SK-N-SH treated with all-trans-retinoic acid at 6 μM for 48 hours (cell line): Measurements from ENCODE around the gene CLDN5.

Experiments used
- ATAC-seq: fragments of 200-7000 bp; cut with Tn5 transposase; 3 replicates; pipeline ENCODE4 v1.9.1; 2020; ENCODE audit warnings: mild to moderate bottlenecking, moderate library complexity
- ARNTL ChIP-seq: fragments of 450-650 bp; formaldehyde crosslinking; IDR thresholded peaks from 2 replicates; pipeline ENCODE4 v1.5.0; 2020; ENCODE audit warnings: low read depth, mild to moderate bottlenecking, moderate library complexity, borderline replicate concordance
- BACH2 ChIP-seq: fragments of 250-450 bp; sonication (Bioruptor Pico); IDR thresholded peaks from 2 replicates; pipeline ENCODE4 v1.9.0; 2021; ENCODE audit warnings: mild to moderate bottlenecking, borderline replicate concordance
- CREB5 ChIP-seq: fragments of 250-450 bp; sonication (Bioruptor Pico); IDR thresholded peaks from 2 replicates; pipeline ENCODE4 v1.5.1; 2020; ENCODE audit warnings: low read depth, mild to moderate bottlenecking, moderate library complexity
- CSDC2 ChIP-seq: fragments of 250-450 bp; sonication (Bioruptor Pico); IDR thresholded peaks from 2 replicates; pipeline ENCODE4 v1.5.0; 2020; ENCODE audit warnings: mild to moderate bottlenecking, moderate library complexity
- CSRNP3 ChIP-seq: fragments of 250-450 bp; sonication (Bioruptor Pico); IDR thresholded peaks from 2 replicates; pipeline ENCODE4 v1.5.1; 2021; ENCODE audit warnings: mild to moderate bottlenecking, moderate library complexity
- GLIS3 ChIP-seq: fragments of 250-450 bp; sonication (Bioruptor Pico); IDR thresholded peaks from 2 replicates; pipeline ENCODE4 v1.5.0; 2020; ENCODE audit warnings: mild to moderate bottlenecking, moderate library complexity
- ISL1 ChIP-seq: fragments of 250-450 bp; sonication (Bioruptor Pico); IDR thresholded peaks from 2 replicates; pipeline ENCODE4 v2.1.2; 2022; ENCODE audit warnings: mild to moderate bottlenecking, moderate library complexity
- PATZ1 ChIP-seq: fragments of 250-450 bp; sonication (Bioruptor Pico); IDR thresholded peaks from 2 replicates; pipeline ENCODE4 v1.8.0; 2020; ENCODE audit warnings: mild to moderate bottlenecking, moderate library complexity, borderline replicate concordance
- PPARA ChIP-seq: fragments of 250-450 bp; sonication (Bioruptor Pico); IDR thresholded peaks from 2 replicates; pipeline ENCODE4 v1.5.0; 2020; ENCODE audit warnings: mild to moderate bottlenecking, borderline replicate concordance
- RARB ChIP-seq: fragments of 250-450 bp; sonication (Bioruptor Pico); IDR thresholded peaks from 2 replicates; pipeline ENCODE4 v1.8.0; 2021; ENCODE audit warnings: mild to moderate bottlenecking, moderate library complexity
- TCF4 ChIP-seq: fragments of 250-450 bp; sonication (Bioruptor Pico); IDR thresholded peaks from 2 replicates; pipeline ENCODE4 v1.8.0; 2021; ENCODE audit warnings: mild to moderate bottlenecking, moderate library complexity, borderline replicate concordance
- TOX ChIP-seq: fragments of 250-450 bp; sonication (Bioruptor Pico); IDR thresholded peaks from 2 replicates; pipeline ENCODE4 v1.8.0; 2021; ENCODE audit warnings: mild to moderate bottlenecking, moderate library complexity, borderline replicate concordance
- TSHZ2 ChIP-seq: fragments of 250-450 bp; sonication (Bioruptor Pico); IDR thresholded peaks from 2 replicates; pipeline ENCODE4 v1.5.0; 2020; ENCODE audit warnings: mild to moderate bottlenecking, moderate library complexity
- ZC3H10 ChIP-seq: fragments of 250-450 bp; sonication (Bioruptor Pico); IDR thresholded peaks from 2 replicates; pipeline ENCODE4 v1.5.1; 2021; ENCODE audit warnings: mild to moderate bottlenecking, moderate library complexity
- ZFP3 ChIP-seq: fragments of 250-450 bp; sonication (Bioruptor Pico); IDR thresholded peaks from 2 replicates; pipeline ENCODE4 v1.5.0; 2020; ENCODE audit warnings: mild to moderate bottlenecking, moderate library complexity
- ZFP30 ChIP-seq: fragments of 450-650 bp; formaldehyde crosslinking; IDR thresholded peaks from 2 replicates; pipeline ENCODE4 v1.5.0; 2022; ENCODE audit warnings: mild to moderate bottlenecking, moderate library complexity
- ZNF565 ChIP-seq: fragments of 450-650 bp; formaldehyde crosslinking; conservative IDR thresholded peaks from 2 replicates; pipeline ENCODE4 v1.5.0; 2020; ENCODE audit warnings: low read depth, mild to moderate bottlenecking, moderate library complexity
- ZNF70 ChIP-seq: fragments of 450-650 bp; formaldehyde crosslinking; IDR thresholded peaks from 2 replicates; pipeline ENCODE4 v1.5.0; 2020; ENCODE audit warnings: mild to moderate bottlenecking, moderate library complexity
- ZNF8 ChIP-seq: fragments of 450-650 bp; formaldehyde crosslinking; IDR thresholded peaks from 2 replicates; pipeline ENCODE4 v1.5.0; 2020; ENCODE audit warnings: mild to moderate bottlenecking, moderate library complexity

Gene CLDN5

GRCh38 chr22:19525116-19525660 lies 978 bp upstream of the CLDN5 start:
- ATAC-seq = no peak

DNA sequence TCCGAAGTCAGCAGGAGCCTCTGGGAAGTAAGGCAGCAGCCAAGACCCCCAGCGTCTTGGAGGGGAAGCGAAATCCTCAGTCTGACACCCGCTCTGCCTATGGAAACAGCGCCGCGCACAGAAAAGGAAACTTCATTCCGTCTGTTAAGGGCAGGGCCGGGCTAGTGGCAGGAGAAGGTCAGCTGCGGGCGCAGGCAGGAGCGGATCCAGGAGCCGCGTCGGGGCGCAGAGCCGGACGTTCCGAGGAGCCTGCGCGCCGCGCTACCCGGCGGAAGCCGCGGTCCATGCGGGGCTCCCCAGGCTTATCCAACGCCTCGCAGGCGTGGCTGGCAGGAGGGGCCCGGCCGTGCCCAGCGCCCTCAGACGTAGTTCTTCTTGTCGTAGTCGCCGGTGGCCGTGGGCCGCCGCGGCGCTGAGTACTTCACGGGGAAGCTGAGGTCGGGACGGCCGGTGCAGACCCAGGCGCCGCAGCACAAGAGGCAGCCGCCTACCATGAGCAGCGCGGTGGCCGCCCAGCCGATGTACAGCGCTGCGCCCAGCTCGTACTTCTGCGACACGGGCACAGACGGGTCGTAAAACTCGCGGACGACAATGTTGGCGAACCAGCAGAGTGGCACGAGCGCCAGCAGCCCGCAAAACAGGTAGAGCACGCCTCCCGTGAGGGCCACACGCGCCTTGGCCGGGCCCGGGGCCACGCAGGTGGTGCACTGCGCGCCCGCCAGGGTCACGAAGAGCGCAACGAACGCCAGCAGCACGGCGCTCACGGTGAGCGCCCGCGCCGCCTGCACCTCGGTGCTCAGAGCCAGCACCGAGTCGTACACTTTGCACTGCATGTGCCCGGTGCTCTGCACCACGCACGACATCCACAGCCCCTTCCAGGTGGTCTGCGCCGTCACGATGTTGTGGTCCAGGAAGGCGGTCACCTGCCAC lies 705 bp downstream of the CLDN5 start:
- ATAC-seq = peak; percentile 40
- TF ChIP-seq ZFP3 (CRISPR knock-in tag) (no peak), ZFP30 (no peak), CREB5 (CRISPR knock-in tag) (no peak), ARNTL (CRISPR knock-in tag) (no peak), ZNF8 (CRISPR knock-in tag) (no peak), PATZ1 (CRISPR knock-in tag) (no peak), ZNF70 (no peak), CSDC2 (CRISPR knock-in tag) (no peak), ZC3H10 (CRISPR knock-in tag) (no peak), CSRNP3 (CRISPR knock-in tag) (no peak), ISL1 (CRISPR knock-in tag) (no peak)

More at GRCh38 chr22:19525116-19525660, 978 bp upstream of the CLDN5 start:
- no peak for TF ChIP-seq ZNF565 (CRISPR knock-in tag)

- TF ChIP-seq TSHZ2 (CRISPR knock-in tag) (no peak), ZFP30 (no peak), CSRNP3 (CRISPR knock-in tag) (no peak), ZFP3 (CRISPR knock-in tag) (no peak), RARB (CRISPR knock-in tag) (no peak), TOX (no peak), TCF4 (CRISPR knock-in tag) (no peak), GLIS3 (CRISPR knock-in tag) (no peak), BACH2 (CRISPR knock-in tag) (no peak), ZNF565 (CRISPR knock-in tag) (no peak), ISL1 (CRISPR knock-in tag) (no peak), PPARA (CRISPR knock-in tag) (no peak), CSDC2 (CRISPR knock-in tag) (no peak)
- no peak for ATAC-seq
These were observed 1.4 kb downstream of the CLDN5 start for GRCh38 chr22:19522881-19523239.
